Measurements from ENCODE around the gene FILIP1.

The FILIP1 gene

DNA sequence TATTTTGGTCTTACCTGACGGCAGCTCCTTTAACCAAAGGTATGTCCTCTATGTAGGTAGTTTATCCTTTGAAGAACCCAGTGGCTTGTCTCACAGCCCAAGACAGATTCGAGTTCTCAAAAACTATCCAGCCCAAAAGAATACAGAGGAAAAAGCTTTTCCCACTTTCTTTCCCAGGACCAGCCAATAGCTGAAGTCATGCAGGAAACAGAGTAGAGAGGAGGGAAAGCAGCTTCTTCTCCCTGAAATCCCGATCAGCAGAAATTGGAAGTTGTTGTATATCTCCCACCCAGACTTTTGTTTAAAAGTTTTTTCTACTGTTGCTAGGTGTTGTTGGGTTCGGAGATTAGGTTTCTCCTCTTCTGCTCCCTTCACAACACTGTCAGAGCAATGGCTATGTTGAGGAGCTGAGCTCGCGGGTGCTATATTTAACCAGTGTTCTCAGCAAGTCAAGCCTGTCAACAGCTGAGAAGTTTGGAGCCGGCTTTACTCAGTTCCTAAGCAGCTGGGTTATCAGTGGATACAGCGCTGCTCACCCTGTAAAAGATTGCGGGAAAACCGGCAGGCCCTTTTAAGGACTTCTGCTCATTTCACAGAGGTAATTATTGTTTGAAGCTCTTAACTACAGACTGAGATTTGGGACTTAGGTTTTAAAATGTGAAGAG lies at the start of gene FILIP1:
Gene FILIP1, minus strand, starts transcription at position 401 of the 665 bp plus-strand sequence. CDS start 78,828 bp downstream, outside the sequence.
- H3K36me3 Mint-ChIP-seq, result no peaks in the 10 kb centered on the region
- H3K4me3 Mint-ChIP-seq, result no peak within 1 kb of the TSS
- peaks cover 28% of the 10 kb centered on the region for H3K27me3 Mint-ChIP-seq
- DNase-seq, result no peak
- no peak within 1 kb of the TSS for H3K27ac Mint-ChIP-seq
- CTCF ChIA-PET, result interaction anchor here (0.6 to 1.0 kb wide), 2 partner anchors 32 to 138 kb away, joined by 3 read pairs; no protein-coding TSS in a partner anchor
- H3K4me1 Mint-ChIP-seq, result peaks cover 8% of the 10 kb centered on the region
- no peaks in the 10 kb centered on the region for H3K9me3 Mint-ChIP-seq

DNA sequence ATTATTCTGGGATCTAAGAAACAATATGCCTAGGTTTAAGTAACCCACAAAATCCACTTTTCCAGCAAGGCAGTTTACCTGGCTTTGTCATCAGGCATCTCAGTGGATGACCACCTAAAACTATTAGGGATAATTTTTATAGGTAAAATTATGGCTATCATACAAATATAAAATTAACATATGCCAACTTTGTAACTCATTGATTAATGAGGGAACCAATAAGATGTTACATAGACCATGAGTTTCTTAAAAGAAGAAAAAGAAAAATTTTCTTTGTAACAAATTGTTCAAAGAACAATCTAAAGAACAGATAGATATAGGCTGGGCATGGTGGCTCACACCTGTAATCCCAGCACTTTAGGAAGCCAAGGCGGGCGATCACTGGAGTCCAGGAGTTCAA lies 49.7 kb upstream of the FILIP1 start:
- Mint-ChIP-seq H3K4me3 (no peak overlapping the region), H3K27me3 (peaks cover 16% of the 10 kb centered on the region), H3K36me3 (no peaks in the 10 kb centered on the region), H3K4me1 (no peaks in the 10 kb centered on the region), H3K9me3 (no peaks in the 10 kb centered on the region), H3K27ac (no peak overlapping the region)
- DNase-seq, result no peak
- CTCF ChIA-PET, result no interaction called here

DNA sequence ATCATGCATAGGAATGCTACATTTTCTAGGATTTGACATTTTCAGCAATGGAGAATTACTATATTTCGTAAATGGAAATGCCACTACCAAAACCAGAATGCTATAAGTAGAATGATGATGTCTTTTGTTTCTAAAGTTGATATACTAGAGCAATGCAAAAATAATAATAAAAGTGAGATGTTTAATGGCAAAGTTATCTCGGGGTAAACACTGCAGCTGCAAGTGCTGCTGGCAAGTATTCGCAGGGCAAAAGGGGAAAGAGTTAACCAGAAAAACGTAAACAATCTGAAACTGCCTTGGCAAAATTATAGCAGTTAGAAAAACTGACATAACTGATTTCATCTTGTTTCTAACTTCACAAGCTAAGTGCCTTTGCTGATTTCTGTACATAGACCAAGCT lies 45.5 kb upstream of the FILIP1 start:
- CTCF ChIA-PET, result interaction anchor here (1.0 kb wide), 1 partner anchor 242 kb away, joined by 3 read pairs; no protein-coding TSS in a partner anchor
- H3K27me3 Mint-ChIP-seq, result peaks cover 23% of the 10 kb centered on the region
- H3K4me3 Mint-ChIP-seq, result no peak overlapping the region

GRCh38 chr6:75532521-75532920 lies 38.9 kb upstream of the FILIP1 start:
- CTCF ChIA-PET, result interaction anchor here (0.6 kb wide), 1 partner anchor 27 kb away, joined by 4 read pairs; no protein-coding TSS in a partner anchor
- H3K4me1 Mint-ChIP-seq, result no peaks in the 10 kb centered on the region
- no peak for DNase-seq
- H3K27me3 Mint-ChIP-seq, result peaks cover 17% of the 10 kb centered on the region
- H3K9me3 Mint-ChIP-seq, result no peaks in the 10 kb centered on the region
- H3K36me3 Mint-ChIP-seq, result no peaks in the 10 kb centered on the region
- no peak overlapping the region for H3K4me3 Mint-ChIP-seq
- H3K27ac Mint-ChIP-seq, result no peak overlapping the region

More for the DNA sequence above, 45.5 kb upstream of the FILIP1 start:
- Mint-ChIP-seq H3K36me3 (no peaks in the 10 kb centered on the region), H3K4me1 (no peaks in the 10 kb centered on the region), H3K27ac (no peak overlapping the region), H3K9me3 (no peaks in the 10 kb centered on the region)
- no peak for DNase-seq

DNA sequence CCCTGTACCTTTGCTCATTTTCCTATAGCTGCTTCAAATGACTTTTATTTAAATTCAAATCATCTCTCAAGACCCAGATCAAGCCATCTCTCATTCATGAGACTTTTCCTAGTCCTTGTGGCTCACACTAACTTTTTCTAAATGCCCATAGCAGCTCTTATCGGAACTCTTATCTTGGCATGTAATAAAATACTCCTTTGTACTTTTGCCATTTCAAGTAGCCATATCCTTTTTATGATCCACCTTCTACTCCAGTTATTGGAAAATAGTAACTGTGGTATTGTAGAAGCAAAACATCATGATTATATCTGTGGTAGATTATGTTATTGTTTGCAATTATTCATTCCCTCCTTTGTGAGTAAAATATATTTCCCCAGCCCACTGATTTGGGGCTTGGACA lies 37.6 kb upstream of the FILIP1 start:
- no peaks in the 10 kb centered on the region for H3K4me1 Mint-ChIP-seq
- H3K9me3 Mint-ChIP-seq, result no peaks in the 10 kb centered on the region
- H3K36me3 Mint-ChIP-seq, result no peaks in the 10 kb centered on the region
- no peak for DNase-seq
- peaks cover 15% of the 10 kb centered on the region for H3K27me3 Mint-ChIP-seq
- H3K27ac Mint-ChIP-seq, result no peak overlapping the region
- no peak overlapping the region for H3K4me3 Mint-ChIP-seq
- CTCF ChIA-PET, result no interaction called here

DNA sequence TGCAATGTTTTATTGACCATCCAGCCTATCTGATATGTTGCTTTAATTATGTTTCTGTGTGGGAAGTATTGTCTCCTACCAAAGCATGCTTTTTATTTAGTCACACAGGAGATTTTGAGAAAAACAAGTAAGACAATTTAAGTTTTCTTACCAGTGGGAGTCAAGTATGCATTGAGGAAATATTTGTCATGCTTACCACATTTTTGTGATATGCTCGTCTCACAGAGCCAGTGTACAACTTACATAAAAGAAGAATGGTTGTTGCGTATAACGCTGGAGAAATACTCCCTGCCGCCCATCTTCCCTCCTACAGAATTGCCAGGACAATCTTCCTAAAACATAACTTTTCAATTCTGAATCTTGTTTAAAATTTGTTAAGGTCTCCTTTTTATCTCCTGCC lies 37.1 kb upstream of the FILIP1 start:
- Mint-ChIP-seq H3K36me3 (no peaks in the 10 kb centered on the region), H3K4me3 (no peak overlapping the region), H3K27ac (no peak overlapping the region), H3K9me3 (no peaks in the 10 kb centered on the region), H3K27me3 (peaks cover 15% of the 10 kb centered on the region), H3K4me1 (no peaks in the 10 kb centered on the region)
- CTCF ChIA-PET, result no interaction called here
- DNase-seq, result no peak

- H3K4me3 Mint-ChIP-seq, result no peak overlapping the region
- no peaks in the 10 kb centered on the region for H3K36me3 Mint-ChIP-seq
- CTCF ChIA-PET, result interaction anchor here (1.1 to 2.6 kb wide), 2 partner anchors 9 to 261 kb away, joined by 3 to 11 read pairs; no protein-coding TSS in a partner anchor
- no peaks in the 10 kb centered on the region for H3K4me1 Mint-ChIP-seq
- H3K27me3 Mint-ChIP-seq, result peaks cover 15% of the 10 kb centered on the region
- H3K27ac Mint-ChIP-seq, result no peak overlapping the region
- DNase-seq, result no peak
- no peaks in the 10 kb centered on the region for H3K9me3 Mint-ChIP-seq
Measured at GRCh38 chr6:75528423-75528822, 34.8 kb upstream of the FILIP1 start.

DNA sequence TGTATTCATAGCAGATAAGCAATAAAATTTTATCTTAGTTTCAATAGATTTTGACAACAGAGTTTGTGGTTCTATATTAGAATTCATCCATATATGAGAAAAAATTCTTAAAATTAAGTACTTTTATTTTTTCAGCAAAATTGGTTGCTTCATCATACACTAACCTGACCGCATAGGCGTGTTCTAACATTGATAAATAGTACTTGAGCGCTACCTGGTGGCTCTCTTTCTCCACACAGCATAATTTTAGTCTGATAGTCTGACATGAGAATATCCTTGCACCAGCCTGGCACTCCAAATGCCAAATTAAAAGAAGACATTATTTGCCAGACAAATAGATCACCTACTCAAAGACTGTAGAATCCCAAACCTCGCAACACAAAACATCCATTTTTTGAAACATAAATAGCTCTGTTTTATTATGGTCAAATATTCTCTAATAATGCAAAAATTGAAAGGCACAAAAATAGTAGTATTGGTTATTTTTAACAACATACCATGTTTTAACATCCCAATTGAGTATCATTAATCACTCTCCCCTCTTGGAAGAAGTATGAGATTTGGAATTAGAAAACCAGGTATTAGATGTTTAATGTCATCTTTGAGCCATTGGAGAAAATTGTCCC lies 33.0 kb upstream of the FILIP1 start:
- H3K9me3 Mint-ChIP-seq, result no peaks in the 10 kb centered on the region
- CTCF ChIA-PET, result interaction anchor here (0.9 to 2.6 kb wide), 4 partner anchors 14 to 259 kb away, joined by 3 to 11 read pairs (median 4); no protein-coding TSS in a partner anchor
- no peaks in the 10 kb centered on the region for H3K4me1 Mint-ChIP-seq
- H3K27ac Mint-ChIP-seq, result no peak overlapping the region
- no peaks in the 10 kb centered on the region for H3K36me3 Mint-ChIP-seq
- peak; percentile 67 for DNase-seq
- H3K27me3 Mint-ChIP-seq, result peaks cover 15% of the 10 kb centered on the region
- no peak overlapping the region for H3K4me3 Mint-ChIP-seq

DNA sequence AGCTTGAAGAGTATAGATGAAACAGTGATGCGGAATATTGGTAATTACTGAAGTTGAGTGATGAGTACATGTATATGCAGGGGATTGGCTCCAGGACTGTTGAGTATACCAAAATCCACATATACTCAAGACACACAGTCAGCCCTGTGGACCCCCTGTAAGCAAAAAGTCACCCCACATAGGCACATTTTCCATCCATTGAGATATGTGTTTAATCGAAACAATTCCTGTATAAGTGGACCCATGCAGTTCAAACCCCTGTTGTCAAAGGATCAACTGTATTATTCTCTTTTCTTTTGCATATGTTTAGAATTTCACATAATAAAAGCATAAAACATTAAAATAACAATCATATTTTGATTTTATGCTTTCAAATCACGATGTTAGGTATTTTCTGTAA lies 32.1 kb upstream of the FILIP1 start:
- no peak overlapping the region for H3K27ac Mint-ChIP-seq
- peaks cover 10% of the 10 kb centered on the region for H3K27me3 Mint-ChIP-seq
- no peak for DNase-seq
- H3K4me3 Mint-ChIP-seq, result no peak overlapping the region
- H3K36me3 Mint-ChIP-seq, result no peaks in the 10 kb centered on the region
- no peaks in the 10 kb centered on the region for H3K4me1 Mint-ChIP-seq
- CTCF ChIA-PET, result interaction anchor here (0.6 to 1.8 kb wide), 5 partner anchors 32 to 259 kb away, joined by 3 to 4 read pairs (median 3); partner anchors contain the start of gene FILIP1
- no peaks in the 10 kb centered on the region for H3K9me3 Mint-ChIP-seq

DNA sequence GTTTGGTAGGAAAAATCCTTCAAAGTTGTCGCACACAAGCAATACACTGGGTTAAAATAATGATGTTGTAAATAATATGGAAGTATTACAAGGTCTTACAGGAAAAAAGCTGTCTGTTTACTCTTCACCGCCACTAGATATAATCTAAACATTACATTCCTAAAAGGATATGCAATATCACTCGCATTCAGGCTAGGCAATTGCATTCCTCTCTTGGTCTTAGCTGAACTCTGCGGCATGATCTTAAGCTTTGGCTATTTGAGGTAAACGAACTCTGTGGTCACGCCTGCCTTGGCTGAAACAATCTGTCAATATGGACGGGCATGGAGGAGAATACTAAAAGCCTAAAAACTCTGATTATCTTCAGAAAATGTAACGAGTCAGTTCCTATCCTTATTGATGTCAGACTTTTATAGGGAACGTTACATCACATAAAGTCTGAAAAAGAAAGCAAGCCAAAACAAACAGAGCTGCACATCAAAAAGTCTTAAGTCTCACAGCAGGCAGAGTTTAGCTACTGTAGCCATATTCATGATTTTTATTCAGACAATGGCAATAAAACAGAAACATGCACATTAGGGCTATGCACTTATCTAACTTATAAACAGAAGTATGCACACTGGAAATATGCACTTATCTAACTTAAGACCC lies 30.8 kb upstream of the FILIP1 start:
- CTCF ChIA-PET, result interaction anchor here (0.6 to 1.8 kb wide), 4 partner anchors 26 to 258 kb away, joined by 3 to 5 read pairs (median 4); no protein-coding TSS in a partner anchor
- no peak overlapping the region for H3K27ac Mint-ChIP-seq
- H3K4me1 Mint-ChIP-seq, result no peaks in the 10 kb centered on the region
- no peaks in the 10 kb centered on the region for H3K36me3 Mint-ChIP-seq
- peaks cover 10% of the 10 kb centered on the region for H3K27me3 Mint-ChIP-seq
- no peaks in the 10 kb centered on the region for H3K9me3 Mint-ChIP-seq
- no peak overlapping the region for H3K4me3 Mint-ChIP-seq
- no peak for DNase-seq

GRCh38 chr6:75516757-75517156 lies 23.2 kb upstream of the FILIP1 start:
- Mint-ChIP-seq H3K27me3 (no peaks in the 10 kb centered on the region), H3K36me3 (no peaks in the 10 kb centered on the region), H3K4me3 (no peak overlapping the region), H3K4me1 (no peaks in the 10 kb centered on the region), H3K27ac (no peak overlapping the region), H3K9me3 (no peaks in the 10 kb centered on the region)
- CTCF ChIA-PET, result no interaction called here
- DNase-seq, result no peak

GRCh38 chr6:75512591-75512990 lies 19.0 kb upstream of the FILIP1 start:
- no peak for DNase-seq
- Mint-ChIP-seq H3K36me3 (no peaks in the 10 kb centered on the region), H3K9me3 (no peaks in the 10 kb centered on the region), H3K4me3 (no peak overlapping the region), H3K27ac (no peak overlapping the region), H3K27me3 (no peaks in the 10 kb centered on the region), H3K4me1 (no peaks in the 10 kb centered on the region)
- CTCF ChIA-PET, result no interaction called here

GRCh38 chr6:75505424-75505823 lies 11.8 kb upstream of the FILIP1 start:
- DNase-seq, result no peak
- Mint-ChIP-seq H3K9me3 (no peaks in the 10 kb centered on the region), H3K27me3 (peaks cover 4% of the 10 kb centered on the region), H3K4me1 (no peaks in the 10 kb centered on the region), H3K4me3 (no peak overlapping the region), H3K27ac (no peak overlapping the region), H3K36me3 (no peaks in the 10 kb centered on the region)
- CTCF ChIA-PET, result no interaction called here

GRCh38 chr6:75504465-75505222 lies 11.0 kb upstream of the FILIP1 start:
- CTCF ChIA-PET, result no interaction called here
- Mint-ChIP-seq H3K27me3 (peaks cover 4% of the 10 kb centered on the region), H3K4me1 (no peaks in the 10 kb centered on the region), H3K4me3 (no peak overlapping the region), H3K9me3 (no peaks in the 10 kb centered on the region), H3K27ac (no peak overlapping the region), H3K36me3 (no peaks in the 10 kb centered on the region)
- no peak for DNase-seq

All from activated naive CD4-positive, alpha-beta T cell treated with anti-CD3 and anti-CD28 coated beads, Interleukin-2, amount 10 ng/mL, durations not matched to agents 7 days and 5 days (primary cell).